HG03460 (cell line): ENCODE results near the gene TCF7L1.

Source experiments
- ATAC-seq: cut with Tn5 transposase; IDR thresholded peaks from one replicate; pipeline ENCODE4 v1.9.1; 2021; ENCODE audit not compliant: unreplicated experiment

Gene TCF7L1

DNA sequence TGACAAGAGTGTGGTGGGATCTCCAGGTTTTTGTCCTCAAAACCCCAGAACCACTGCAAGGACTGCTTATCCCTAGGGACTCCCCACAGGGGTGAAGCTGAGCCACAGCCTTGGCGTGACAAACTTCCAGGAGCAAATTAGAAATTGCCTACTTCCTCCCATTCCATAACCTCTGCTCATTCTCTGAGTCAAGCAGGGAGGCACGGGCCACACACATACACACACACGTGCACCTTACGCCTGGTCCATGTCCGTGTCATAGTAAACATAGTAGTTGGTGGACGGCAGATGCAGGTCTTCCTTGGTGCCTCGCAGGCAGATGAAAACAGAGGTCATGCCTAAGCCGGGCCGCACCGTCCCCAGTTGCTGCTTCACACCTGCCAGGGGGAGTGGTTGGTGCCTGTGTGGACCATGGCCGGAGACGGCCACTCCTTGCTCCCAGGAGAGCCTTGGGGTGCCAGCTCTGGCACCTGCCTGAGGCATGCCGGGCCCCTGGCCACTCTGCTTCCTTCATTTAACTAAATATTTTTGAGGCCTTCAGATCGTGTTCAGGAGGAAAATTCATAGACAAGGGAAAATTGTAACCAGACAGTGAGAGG, 211.3 kb downstream of the TCF7L1 start:
- ATAC-seq: no peak

DNA sequence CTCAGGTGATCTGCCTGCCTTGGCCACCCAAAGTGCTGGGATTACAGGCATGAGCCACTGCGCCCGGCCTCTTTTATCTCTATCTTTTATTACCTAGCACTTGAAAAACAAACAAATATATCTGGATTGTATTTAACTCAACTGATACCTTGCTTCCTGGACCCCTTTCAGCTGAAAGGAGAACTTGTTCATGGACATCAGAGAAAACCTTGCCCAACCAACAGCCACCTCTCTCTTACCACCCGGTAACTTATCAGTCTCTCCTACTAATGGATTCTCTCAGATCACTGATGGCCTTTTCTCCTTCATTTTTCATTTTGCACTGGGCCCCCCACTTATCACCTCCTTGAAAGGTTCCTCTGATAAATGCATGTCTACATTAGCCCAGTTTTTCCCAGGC, 214.4 kb downstream of the TCF7L1 start:
- no peak for ATAC-seq

GRCh38 chr2:85353876-85354285, 220.7 kb downstream of the TCF7L1 start:
- ATAC-seq: peak; percentile 10

DNA sequence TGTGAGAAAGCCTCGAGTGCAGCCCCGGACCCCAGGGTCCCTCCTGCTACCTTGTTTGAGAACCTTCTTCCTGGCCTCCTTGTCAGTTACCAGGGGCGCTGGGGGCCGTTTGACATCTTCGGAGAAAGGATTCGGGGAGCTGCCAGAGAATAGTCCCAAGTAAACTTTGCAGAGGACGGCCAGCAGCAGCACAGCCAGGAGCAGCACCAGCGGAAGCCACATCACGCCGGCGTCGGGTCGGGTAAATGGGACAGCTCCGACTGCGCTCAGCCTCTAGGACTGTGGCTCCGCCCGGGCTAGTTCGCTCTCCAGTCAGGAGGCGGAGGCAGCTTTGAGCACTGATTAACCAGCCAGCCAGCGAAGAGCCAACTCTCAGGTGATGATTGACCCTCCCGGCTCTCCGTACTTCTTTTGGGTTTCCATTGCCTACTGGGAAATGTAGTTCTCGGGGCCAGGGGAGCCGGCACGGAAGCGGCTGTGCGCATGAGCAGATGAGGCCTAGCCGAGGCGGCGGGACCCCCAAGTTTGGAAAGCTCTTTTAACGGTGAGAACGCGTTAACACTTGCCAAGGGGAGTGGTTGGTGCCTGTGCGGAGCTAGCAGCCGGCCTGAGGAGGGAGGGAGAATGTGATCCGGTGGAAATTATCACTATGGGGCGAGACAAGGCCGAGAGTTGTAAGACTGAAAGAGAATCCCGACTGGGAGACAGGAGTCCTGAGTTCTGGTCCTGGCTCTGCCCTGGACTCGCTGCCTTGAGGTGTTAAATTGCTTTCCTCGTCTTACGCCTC, 221.3 kb downstream of the TCF7L1 start, which contains the start of the genes ELMOD3 and RETSAT:
Gene ELMOD3, plus strand, starts transcription at position 484 of the 787 bp plus-strand sequence. CDS start 2,430 bp downstream, outside the sequence.
Gene RETSAT, minus strand, starts transcription at position 243 of the 787 bp plus-strand sequence. Its CDS starts 21 bp downstream, at position 222.
- ATAC-seq: peak; percentile 94

- peak; percentile 11 for ATAC-seq
Observed at GRCh38 chr2:85355073-85355410, 221.8 kb downstream of the TCF7L1 start.

DNA sequence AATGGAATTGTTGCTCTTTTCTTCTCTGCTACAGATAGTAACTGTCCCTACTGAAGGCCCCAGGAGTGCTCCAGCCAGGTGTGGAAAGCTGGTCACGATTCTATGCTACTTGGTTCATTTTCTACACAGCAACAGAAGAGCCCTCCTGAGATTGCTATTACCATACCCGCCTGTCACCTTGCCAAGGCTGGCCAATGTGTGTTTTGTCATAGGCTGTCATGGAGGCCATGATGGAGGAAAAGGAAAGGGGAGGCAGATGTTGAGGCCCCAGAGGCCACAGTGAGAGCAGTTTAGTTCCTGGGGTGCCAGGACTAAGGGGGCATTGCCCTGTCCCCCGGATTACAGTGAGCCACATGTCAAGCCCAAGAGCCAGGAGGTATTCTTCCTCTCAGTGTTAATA, 222.3 kb downstream of the TCF7L1 start:
- no peak for ATAC-seq

GRCh38 chr2:85356186-85356585, 223.0 kb downstream of the TCF7L1 start:
- ATAC-seq: no peak

DNA sequence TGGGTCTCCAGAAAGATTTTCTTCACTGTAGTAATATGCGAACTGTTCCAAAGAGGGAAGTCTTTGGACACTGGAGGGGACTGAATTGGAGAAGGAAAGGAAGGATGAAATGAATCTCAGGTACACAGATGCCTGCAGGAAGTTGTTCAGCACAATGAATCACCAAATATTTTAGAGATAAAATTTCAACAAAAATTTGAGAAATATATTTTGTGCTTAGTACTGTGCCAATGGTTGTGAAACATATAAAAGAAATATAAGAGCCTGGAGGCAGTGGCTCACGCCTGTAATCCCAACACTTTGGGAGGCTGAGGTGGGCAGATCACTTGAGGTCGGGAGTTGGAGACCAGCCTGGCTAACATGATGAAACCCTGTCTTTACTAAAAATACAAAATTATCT, 224.5 kb downstream of the TCF7L1 start:
- ATAC-seq: no peak
